Stimulated activated CD8-positive, alpha-beta memory T cell treated with anti-CD3 and anti-CD28 coated beads, Interleukin-15, amount 100 ng/mL, for 4 hours (primary cell): ENCODE results near the gene BIK.

Source experiments
- DNase-seq, 2 donors: peaks; one replicate each; pipeline ENCODE4 v3.0.0-alpha.2; 2020; ENCODE audit warnings: low read depth in 2 of 2

BIK gene

DNA sequence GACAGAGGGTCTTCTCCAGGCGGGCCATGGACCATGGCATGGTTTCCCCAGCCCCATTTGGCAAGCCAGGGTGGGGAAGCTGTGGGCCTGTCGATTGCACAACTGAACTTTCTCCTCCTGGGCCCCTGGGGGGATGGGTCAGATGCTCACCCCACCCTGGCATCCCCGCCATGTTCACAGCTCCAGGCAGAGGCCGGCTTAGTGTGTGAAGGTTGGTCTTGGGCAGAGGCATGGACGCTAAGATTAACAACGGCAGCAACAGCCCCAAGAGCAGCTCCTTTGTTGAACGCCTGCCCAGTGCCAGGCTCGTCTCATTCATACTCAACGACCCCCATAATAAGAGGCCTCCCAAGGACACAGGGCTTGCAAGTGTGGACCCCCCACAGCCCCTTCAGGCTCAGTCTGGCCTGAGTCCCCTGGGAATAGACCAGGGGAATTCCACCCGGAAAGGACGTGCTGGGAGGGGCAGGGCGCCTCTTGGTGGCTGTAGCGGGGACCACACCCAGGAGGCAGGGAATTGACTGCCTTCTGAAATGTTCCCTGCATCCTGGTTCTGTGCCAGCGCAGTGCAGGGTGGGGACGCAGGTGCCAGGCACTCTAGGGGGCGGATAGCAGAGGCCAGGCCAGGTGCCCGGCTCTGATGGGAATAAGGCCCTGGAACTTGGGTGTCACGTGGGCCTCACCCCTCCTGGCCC lies 49.1 kb downstream of the BIK start:
- no peak for DNase-seq

DNA sequence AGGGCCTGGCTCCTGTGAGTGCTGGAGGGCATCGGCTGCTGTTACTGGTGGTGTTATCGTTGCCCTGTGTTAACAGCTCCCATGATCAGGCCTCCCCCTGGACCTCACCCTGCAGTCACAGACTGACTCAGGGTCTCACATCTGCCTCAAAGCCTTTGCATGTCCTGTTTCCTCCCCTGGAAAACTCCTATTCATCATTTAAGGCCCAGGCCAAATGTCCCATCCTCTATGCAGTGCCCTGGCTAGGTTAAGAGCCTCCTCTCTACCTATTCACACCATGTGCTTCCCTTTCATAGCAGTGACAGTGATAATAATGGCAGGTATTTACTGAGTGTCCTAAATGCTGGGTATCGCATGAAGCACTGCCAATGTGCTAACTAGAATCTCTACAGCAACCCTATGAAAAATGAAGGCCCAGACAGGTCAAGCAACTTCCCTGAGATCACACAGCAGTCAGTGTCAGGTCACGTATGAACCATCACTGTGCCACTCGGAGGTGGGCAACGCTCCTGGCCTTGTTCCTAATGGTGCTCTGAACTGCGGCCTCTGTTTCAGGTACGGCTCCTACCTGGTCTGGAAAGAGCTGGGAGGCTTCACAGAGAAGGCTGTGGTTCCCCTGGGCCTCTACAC lies 50.1 kb downstream of the BIK start:
- DNase-seq, result no peak

DNA sequence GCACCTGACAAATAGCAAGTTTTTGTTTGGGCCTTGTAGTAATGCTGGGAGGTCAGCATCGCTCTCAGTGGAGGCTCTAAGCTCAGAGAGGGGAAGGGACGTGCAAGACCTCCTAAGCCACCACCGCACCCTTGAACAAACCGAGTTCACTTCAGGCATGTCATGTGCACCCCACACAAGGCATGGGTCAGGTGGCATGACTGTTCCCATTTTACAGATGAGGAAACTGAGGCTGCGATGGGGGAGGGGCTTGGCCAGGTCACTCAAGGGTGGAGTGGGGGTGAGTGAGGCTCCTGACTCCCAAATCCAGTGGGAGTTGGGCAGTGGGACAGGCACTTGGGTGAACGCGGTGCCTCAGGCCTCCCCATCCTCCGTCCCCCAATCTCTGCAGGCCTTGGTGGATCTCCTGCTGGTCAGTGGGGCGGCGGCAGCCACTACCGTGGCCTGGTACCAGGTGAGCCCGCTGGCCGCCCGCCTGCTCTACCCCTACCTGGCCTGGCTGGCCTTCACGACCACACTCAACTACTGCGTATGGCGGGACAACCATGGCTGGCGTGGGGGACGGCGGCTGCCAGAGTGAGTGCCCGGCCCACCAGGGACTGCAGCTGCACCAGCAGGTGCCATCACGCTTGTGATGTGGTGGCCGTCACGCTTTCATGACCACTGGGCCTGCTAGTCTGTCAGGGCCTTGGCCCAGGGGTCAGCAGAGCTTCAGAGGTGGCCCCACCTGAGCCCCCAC lies 52.0 kb downstream of the BIK start:
- DNase-seq, result no peak

DNA sequence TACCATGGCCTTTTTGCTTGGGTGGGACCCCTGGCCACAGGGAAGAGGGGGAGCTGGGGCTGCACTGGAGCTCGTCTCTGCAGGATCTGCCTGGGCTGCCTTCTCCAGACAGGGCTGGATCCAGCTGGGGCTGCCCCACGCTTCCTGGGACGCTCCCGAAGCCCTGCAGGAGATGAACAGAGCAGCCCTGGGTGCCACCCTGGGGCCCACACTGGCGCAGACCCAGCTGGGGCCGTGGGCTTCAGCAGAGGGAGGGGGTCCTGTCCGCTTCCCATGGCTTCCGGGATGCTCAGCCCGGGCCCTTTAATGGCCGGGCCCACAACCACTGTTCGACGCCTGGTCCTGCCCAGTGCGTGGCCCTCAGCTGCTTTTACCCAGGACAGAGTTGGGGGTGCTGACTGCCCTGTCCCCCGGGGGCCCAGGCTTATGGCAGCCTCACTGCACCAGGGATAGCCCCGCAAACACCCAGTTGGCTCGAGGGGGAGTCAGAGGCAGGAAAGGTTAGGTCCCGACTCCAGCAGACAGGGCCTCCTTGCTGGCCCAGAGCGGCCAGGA lies 52.8 kb downstream of the BIK start:
- DNase-seq, result no peak

DNA sequence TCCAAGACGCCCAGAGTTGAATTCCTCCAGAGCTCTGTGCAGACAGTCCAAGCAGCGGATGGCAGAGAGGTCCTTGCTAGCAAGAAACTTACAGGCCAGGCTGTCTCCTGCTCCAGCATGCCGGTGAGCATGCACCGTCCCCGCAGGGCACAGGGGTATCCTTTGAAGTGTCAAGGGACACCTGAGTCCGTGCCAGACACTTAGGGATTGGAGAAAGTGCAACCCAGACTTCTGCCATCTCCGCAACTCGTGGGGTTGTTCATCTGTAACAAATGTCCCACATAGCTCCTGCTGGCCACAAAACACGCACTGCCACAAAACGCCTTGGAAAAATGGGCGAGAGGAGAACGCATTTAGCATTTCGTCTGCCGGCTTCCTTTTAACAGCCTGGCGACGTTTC lies 54.1 kb downstream of the BIK start:
- no peak for DNase-seq

DNA sequence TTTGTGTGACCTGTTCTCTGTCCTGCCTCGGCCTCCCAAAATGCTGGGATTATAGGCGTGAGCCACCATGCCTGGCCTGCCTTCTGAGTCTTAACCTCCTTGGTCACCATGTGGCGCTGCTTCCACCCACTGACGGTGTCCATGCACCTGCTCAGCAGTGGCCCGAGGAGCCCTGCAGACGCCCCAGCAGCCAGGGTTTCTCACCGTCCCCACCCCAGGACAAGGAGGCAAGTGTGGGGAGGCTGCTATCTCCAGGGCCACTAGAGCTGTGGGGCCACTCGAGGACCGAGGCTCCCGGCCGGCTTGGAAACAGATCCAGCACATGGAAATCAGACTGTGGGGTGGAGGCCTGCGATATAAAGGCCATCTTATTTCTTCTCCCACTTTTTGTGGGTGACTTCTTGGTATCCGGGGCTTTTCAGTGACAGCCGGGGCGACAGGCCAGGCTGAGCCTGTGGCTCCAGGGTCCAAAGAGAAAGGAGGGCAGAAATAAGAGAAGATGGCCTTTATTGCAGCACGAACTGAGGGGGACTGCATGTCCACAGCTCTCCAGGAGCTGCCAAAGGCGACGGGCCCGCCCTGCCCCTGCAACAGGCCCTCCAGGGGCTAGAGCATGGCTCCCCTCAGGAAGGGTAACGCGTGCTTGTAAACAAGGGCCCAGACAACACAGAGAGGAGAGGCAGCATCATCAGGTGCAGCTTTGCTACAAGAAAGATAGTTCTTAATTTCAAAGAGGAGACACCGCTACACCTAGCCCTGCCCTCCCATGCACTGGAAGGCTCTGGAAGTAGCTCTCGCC lies 55.8 kb downstream of the BIK start:
- no peak for DNase-seq

DNA sequence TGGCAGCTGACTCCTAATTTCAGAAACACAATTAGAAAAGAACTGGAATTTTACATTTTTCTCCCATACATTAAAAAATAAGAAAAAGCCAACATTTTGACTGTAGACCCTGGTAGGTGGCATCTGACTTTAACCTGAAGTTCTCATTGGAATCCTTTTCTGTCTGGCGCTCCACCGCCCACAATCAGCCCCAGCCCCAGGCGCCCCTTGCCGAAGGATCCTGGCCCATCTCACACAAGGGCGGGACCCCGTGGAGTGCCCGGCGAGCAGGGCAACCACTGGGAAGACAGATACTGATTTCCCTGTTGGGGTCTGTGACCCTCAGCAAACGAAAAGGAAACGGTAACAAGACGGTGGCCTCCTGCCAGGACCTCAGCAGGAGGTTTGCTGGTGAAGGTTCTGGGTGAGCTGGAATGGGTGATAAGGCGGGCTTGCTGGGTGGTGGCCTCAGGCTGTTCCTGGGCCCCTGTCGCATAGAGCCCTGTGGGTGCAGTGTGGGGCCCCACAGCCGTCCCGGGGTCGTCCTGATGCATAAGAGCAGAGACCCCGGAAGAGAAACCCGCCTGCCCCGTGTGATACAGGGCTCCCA lies 56.5 kb downstream of the BIK start:
- no peak for DNase-seq

DNA sequence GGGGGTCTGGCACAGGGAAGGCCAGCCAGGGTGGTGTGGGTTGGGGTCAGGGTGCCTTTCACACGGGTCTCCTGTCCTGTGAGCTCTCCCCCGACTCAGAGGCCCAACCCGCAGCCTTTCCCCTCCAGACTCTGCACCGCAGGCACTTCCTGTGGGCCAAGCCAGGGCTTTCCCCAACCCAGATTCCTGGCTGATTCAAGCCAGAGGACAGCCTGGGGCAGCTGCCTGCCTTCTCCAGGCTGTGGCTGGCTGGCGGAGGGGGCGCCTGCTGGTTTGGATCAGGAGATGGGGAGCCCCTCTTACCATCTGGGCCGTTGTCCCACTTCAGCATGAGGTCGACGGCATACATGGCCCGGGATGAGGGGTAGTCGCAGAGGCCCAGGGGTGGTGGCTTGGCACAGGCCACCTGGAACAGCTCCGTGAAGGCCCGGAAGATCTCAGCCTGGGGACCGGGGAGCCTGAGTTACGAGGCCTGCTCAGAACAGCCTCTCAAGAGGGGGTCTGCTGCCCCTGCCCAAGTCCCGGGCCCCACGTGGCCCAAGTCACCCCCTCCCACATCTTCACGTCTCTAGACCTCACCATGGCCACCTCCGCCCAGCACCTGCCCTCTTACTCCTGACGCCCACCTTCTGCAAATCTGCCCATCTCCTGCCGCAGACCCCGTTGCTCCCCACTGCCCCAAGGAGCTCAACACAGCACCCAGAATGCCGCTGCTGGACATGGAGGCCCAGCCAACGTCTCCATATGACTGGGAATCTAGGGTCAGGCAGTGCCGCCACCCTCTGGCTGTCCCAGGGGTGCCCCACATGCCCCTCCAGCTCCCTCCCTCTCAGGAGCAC lies 58.1 kb downstream of the BIK start:
- DNase-seq, result no peak

DNA sequence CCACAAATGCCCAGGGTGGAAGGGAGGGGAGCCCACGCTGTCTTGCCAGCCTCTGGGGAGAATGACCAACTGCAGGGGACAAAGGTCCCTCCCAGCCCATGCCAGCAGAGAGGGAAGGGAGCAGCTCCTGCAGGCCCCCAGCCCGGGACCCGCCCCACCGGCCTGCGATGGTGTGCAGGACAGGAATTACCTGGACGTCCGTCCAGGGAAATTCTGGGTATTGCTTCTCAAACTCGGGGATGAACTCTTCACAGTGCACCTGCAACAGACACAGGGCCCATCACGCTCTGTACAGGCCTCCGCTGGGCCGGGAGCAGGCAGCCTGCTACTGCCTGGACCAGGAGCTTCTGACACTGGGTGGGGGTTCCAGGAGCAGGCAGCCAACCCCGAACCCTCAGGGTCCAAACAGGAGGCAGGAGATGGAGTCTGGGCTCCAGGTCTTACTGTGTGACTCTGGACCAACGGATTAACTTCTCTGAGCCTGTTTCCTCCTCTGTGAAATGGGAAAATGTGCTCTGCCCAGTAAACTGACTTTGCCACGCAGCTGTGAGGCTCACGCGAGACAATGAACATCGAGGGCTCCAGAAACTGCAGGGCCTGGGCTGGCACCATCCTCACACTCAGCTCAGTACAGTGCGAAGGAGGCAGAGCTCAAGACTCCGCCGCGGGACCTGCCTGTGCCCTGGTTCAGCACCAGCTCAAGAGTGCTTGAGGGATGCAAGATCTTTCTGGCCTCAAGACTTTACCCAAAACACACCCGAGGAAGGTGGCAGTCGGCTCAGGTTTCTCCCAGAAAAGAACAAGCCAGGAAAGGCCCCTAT lies 59.0 kb downstream of the BIK start:
- DNase-seq, result no peak

DNA sequence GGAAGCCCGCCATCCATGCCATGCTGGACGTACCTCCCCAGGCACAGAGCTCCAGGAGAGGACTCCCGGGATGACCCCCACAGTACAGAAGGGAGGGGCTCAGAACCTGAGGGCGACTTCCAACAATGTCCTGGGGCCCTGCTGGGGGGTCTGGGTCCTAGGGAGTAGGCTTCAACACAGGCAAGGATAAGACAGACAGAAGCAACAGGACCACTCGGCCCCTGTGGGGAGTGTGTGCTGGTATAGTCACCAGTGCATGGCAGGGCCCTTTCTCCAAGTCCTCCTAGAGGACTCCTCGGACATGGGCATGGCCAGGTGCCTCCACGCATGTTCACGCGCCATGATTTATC lies 59.6 kb downstream of the BIK start:
- no peak for DNase-seq

DNA sequence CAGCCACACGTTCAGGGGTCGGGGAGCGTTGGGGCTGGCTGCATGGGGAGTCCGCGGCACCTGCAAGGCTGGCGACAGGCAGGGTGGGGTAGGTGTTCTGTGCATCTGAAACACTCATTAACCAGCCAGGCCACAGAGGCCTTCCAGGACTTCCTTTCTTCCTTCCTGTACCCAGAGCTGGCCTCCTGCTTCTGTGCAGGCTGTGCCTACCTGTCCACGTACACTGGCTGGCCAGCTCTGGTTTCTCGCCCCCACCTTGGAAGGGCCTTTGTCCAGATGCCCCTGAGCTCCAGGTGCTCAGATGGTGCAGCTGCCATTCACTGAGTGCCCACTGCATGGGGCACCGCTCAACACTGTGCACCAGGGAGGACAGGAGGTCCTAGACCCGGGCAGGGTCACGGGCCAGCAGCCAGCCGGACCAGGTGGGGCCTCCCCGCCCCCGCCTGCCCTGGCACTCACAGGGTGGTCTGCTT lies 60.5 kb downstream of the BIK start:
- no peak for DNase-seq

DNA sequence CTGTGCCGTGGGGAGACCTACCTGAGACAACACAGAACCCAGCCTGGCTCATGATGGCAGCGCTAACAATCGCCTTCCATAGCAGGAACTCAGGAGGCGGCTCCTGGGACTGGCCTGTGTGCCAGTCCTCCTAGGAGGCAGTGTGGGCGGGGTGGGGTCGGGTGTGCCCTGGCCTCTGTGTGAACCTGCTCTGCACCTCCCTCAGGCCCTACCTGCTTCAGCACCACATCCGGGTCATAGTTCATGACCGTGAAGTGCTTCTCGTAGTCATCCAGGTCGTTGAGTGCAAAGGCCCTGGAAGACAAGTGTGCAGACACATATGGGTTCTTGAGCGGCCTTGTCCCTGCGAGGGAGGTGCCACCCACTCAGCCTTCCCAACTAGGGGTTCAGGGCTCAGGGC lies 61.1 kb downstream of the BIK start:
- DNase-seq, result no peak

DNA sequence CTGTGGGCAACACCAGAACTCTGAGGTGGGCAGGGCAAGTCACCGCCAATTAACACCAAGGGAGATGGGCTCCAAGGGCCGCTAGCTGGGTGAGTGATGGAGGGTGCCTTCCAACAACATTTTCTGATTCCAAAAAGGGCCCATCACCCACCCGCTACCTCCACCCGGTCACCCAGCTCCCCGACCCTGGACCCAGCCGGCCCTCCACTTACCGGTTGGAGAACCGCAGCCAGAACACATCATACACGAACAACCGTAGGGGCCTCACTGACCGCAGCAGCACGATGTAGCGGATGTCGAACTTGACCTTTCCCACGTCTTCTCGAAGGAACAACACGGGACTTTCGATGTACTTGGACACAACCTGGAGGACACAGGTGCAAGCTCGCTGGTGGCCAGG lies 61.6 kb downstream of the BIK start:
- DNase-seq, result no peak

DNA sequence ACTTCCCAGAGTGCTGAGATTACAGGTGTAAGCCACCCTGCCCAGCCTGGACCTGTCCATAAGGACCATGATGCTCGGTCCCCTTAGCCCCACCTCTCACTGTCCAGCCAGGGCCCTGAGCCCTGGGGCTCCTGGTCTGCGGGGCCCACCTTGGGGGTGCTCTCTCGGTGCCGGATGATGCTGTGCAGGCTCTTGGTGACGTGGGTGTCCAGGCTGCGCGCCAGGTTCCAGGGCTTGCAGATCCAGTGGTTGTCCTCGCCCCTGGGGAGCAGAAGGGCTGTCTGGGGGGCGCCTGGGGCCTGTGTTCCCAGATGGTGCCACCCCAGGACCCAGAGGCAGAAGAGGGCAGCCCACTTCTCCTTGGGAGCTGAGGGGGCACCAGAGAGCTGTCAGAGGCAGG lies 63.0 kb downstream of the BIK start:
- no peak for DNase-seq

DNA sequence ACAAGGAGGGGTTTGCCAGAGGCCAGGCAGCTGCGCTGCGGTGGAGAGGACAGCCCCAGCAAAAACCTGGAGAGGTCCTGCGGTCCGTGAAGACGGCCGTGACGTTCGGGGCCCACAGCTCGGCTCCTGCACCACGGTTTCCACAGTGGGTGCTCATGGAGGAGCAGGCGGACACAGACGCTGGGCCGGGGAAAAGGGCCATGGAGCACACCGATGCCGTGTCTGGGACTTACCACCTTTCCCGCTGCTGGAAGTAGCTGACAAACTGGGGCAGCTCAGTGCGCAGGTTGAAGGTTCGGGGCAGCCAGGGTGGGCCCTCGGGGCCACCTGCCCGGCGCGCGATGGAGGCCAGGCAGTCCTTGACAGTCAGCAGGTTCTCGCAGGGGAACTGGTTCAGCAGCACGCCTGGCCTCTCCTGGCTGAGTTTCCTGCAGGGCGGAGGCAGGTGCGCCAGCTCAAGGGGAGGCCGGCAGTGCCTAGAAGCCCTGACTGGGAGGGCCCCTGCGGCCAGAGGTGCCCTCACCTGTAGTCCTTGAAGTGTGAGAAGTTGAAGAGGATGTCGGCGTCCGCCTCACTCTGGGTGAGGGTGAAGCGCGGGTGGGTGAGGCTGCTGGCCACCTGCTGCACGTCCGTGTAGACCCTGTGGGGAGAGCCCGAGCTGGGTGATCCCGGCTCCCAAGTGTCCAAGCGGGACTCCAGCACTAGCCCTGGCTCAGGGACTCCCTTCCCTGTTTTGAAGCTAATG lies 63.6 kb downstream of the BIK start:
- DNase-seq, result no peak

DNA sequence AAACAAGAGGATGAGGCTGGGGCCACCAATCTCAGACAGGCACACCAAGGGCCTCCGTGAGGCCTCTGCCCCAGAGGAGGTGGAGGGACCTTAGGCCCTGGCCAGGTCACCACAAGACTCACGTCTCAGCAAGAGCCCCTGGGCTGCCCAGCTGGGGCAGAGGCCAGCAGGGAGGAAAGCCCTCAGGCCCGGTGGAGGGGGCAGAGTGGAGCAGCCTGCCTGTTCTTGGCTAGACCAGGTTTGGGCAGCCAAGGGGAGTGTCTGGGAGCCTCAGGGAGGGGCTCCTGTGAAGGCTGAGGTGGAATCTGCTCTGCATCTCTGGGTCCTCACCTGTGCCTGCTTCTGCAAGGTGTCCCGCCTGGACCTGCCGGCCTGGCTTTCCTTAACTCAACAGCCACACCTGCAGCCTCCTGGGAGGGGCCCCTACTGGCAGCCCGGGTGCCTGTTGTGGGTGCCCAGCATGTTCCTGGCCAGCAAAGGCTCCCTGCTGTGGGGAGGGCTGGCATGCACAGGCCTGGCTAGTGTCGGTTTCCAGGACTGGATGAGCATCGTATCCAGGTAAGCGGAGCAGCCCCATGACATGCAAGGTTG lies 64.5 kb downstream of the BIK start:
- no peak for DNase-seq

DNA sequence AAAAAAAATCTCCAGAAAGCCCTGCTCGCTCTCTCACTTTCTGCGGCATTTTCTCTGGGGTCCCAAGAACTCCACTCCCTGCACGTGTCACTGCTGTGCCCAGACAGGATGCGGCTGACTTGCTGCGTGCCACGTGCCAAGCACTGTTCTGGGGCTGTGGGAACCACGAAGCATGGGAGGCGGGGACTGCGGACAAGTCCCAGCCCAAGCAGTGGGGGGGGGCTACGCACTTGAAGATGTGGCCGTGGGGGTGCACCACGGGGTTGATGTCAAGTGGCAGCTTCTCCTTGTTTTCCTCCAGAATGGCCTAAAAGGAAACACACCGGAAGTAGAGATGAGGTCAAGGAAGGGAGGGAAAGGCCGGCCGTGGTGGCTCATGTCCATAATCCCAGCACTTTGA lies 65.5 kb downstream of the BIK start:
- DNase-seq, result no peak

DNA sequence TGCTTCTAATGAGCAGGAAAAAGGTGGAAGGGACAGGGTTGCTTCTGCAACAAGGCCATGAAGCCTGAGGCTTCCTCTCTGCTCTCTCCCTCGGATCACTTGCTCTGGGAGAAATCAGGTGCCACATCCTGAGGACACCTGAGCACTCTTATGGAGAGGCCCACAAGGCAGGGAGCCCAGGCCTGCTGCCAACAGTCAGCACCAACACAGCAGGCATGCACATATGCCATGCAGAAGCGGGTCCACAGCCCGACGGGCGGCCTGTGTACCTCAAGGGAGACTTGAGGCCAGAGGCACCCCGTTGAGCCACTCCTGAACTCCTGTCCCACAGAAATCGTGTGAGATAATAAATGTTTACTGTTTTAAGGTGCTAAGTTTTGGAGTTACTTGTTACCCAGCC lies 66.9 kb downstream of the BIK start:
- no peak for DNase-seq
